GM12873 (cell line): Measurements from ENCODE around the gene MRPL17.

Experiments used
- CTCF ChIP-seq: IDR thresholded peaks from 2 replicates; pipeline ENCODE4 v1.5.1; 2012; ENCODE audit warnings: low read depth, mild to moderate bottlenecking, moderate library complexity, low read length, control low read depth; ENCODE audit not compliant: insufficient read depth; ENCODE audit errors: missing control alignments

Gene MRPL17

GRCh38 chr11:6640985-6641701, 42.0 kb downstream of the MRPL17 start:
- TF ChIP-seq CTCF, result no peak

GRCh38 chr11:6640036-6640984, 42.8 kb downstream of the MRPL17 start:
- no peak for TF ChIP-seq CTCF

- no peak for TF ChIP-seq CTCF
Measured at GRCh38 chr11:6638429-6638828, 44.7 kb downstream of the MRPL17 start.

- TF ChIP-seq CTCF, result no peak
Measured at GRCh38 chr11:6637871-6638270, 45.3 kb downstream of the MRPL17 start.

GRCh38 chr11:6636480-6636879, 46.7 kb downstream of the MRPL17 start:
- TF ChIP-seq CTCF, result no peak

GRCh38 chr11:6635082-6635932, 47.8 kb downstream of the MRPL17 start:
- no peak for TF ChIP-seq CTCF
